ENCODE measurements around the gene AKT3. TPM values are rescaled to one million over a fixed set of nuclear protein-coding genes. Genes with fewer than 3 reads are reported as not detected.

Gene AKT3
- total RNA-seq, 2 experiments from 2014 or later: 33.3 to 34.7 TPM

- no peaks in the 10 kb centered on the region for H3K27me3 Mint-ChIP-seq
- H3K4me1 Mint-ChIP-seq (ENCODE audit: low read depth): no peaks in the 10 kb centered on the region
- H3K4me3 Mint-ChIP-seq: no peak overlapping the region
- ChIA-PET POLR2A (no interaction called here), CTCF (no interaction called here)
- peaks cover 5% of the 10 kb centered on the region for H3K9me3 Mint-ChIP-seq
- intact Hi-C loops (cut with micrococcal nuclease): no loop called here
- no peak overlapping the region for H3K27ac Mint-ChIP-seq
- peaks cover 17% of the 10 kb centered on the region for H3K36me3 Mint-ChIP-seq
- no peak for DNase-seq
Observed at GRCh38 chr1:243558576-243558975, 291.5 kb downstream of the AKT3 start.

DNA sequence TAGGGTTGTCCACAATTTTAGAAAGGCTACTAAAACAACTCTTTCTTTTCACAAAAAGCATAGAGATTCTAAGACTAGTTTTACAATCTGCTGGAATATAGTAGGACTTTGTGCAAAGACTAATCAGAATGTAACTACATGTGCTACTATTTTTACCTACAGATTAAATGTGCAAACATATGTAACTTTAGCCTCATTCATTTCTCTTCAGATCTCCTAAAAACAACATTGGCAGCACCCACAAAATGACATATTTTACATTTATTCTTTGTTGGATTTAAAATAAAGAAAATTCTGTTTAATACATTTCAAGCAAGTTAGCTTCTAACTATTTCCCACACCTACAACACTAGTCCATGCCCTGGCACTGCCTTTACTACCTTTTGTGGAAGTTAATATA is 292.2 kb downstream of the AKT3 start:
- POLR2A ChIA-PET: no interaction called here
- Mint-ChIP-seq H3K36me3 (peaks cover 16% of the 10 kb centered on the region), H3K4me1 (ENCODE audit: low read depth) (no peaks in the 10 kb centered on the region), H3K4me3 (no peak overlapping the region), H3K9me3 (peaks cover 5% of the 10 kb centered on the region), H3K27ac (no peak overlapping the region), H3K27me3 (no peaks in the 10 kb centered on the region)
- CTCF ChIA-PET: no interaction called here
- DNase-seq: no peak
- intact Hi-C loops (cut with micrococcal nuclease): no loop called here

DNA sequence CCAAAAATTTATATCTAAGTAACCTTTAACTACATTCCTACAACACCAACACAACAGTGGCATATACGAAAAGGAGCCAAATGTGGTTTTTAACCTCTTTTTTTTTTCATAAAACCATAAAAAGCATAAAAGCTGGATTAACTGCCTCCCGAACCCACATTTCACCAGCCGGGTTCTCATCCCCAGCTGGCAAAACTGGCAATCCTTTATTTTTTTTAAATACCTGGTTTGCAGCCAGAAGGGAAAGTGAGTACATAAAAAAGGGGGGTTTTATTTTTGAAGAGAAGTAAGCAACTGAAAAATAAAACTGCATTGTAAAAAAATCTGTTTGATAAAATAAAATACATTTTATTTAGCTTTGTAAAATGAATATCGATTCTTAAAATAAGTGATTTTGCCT is 295.4 kb downstream of the AKT3 start:
- Mint-ChIP-seq H3K27ac (no peak overlapping the region), H3K27me3 (no peaks in the 10 kb centered on the region), H3K36me3 (peaks cover 13% of the 10 kb centered on the region), H3K4me1 (ENCODE audit: low read depth) (no peaks in the 10 kb centered on the region), H3K4me3 (no peak overlapping the region), H3K9me3 (no peaks in the 10 kb centered on the region)
- ChIA-PET POLR2A (no interaction called here), CTCF (no interaction called here)
- intact Hi-C loops (cut with micrococcal nuclease): no loop called here
- DNase-seq: no peak

DNA sequence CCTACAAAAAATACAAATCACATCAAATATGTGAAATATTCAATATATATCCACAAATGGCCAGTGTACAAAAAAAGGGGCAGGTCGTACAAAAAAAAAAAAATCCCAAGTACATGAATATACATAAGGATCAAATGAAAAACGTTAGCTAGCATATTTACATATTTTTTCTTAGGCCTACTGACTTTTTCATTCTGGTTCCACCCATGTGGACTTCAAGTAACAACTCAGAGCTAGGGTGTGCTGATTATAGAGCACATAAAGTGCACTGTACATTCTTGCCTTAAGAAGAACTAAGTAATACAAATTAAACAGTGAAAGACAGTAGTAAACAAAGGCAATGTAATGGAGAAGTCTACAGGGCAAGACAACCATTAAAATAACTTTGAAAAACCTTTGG is 297.0 kb downstream of the AKT3 start:
- no peaks in the 10 kb centered on the region for H3K27me3 Mint-ChIP-seq
- H3K27ac Mint-ChIP-seq: no peak overlapping the region
- DNase-seq: no peak
- POLR2A ChIA-PET: interaction anchor here (0.6 kb wide), 1 partner anchor 9 kb away, joined by 3 read pairs; no protein-coding TSS in a partner anchor
- intact Hi-C loops (cut with micrococcal nuclease): no loop called here
- H3K4me3 Mint-ChIP-seq: no peak overlapping the region
- no peaks in the 10 kb centered on the region for H3K9me3 Mint-ChIP-seq
- CTCF ChIA-PET: no interaction called here
- peaks cover 19% of the 10 kb centered on the region for H3K36me3 Mint-ChIP-seq
- no peaks in the 10 kb centered on the region for H3K4me1 Mint-ChIP-seq (ENCODE audit: low read depth)

GRCh38 chr1:243550276-243550675 is 299.8 kb downstream of the AKT3 start:
- ChIA-PET POLR2A (no interaction called here), CTCF (interaction anchor here (1.1 kb wide), 1 partner anchor 48 kb away, joined by 3 read pairs; no protein-coding TSS in a partner anchor)
- intact Hi-C loops (cut with micrococcal nuclease): no loop called here
- Mint-ChIP-seq H3K36me3 (peaks cover 29% of the 10 kb centered on the region), H3K27me3 (no peaks in the 10 kb centered on the region), H3K4me3 (no peak overlapping the region), H3K27ac (no peak overlapping the region), H3K4me1 (ENCODE audit: low read depth) (no peaks in the 10 kb centered on the region), H3K9me3 (no peaks in the 10 kb centered on the region)
- no peak for DNase-seq

GRCh38 chr1:243549791-243550190 is 300.3 kb downstream of the AKT3 start:
- POLR2A ChIA-PET: no interaction called here
- no peak for DNase-seq
- no peaks in the 10 kb centered on the region for H3K4me1 Mint-ChIP-seq (ENCODE audit: low read depth)
- H3K27ac Mint-ChIP-seq: no peak overlapping the region
- peaks cover 29% of the 10 kb centered on the region for H3K36me3 Mint-ChIP-seq
- no peaks in the 10 kb centered on the region for H3K27me3 Mint-ChIP-seq
- CTCF ChIA-PET: interaction anchor here (1.1 kb wide), 1 partner anchor 48 kb away, joined by 3 read pairs; no protein-coding TSS in a partner anchor
- intact Hi-C loops (cut with micrococcal nuclease): no loop called here
- no peak overlapping the region for H3K4me3 Mint-ChIP-seq
- H3K9me3 Mint-ChIP-seq: no peaks in the 10 kb centered on the region

DNA sequence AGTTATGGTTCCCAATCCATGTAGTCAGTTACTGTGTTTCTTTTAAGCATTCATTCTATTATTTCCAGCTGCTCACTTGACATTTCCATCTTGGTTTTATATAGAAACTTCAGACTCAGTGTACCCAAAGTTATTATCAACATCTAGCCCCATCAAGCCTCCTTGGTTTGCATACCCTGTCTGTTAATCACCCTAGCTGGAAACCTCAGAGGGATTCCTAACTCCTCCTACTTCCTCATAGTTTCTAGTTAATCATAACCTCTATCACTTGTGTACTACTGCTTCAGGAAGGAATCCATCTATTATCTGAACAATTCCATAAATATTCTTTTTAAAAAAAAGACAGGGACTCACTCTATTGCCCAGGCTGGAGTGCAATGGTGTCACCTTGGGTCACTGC is 300.9 kb downstream of the AKT3 start:
- H3K27ac Mint-ChIP-seq: no peak overlapping the region
- DNase-seq: no peak
- ChIA-PET CTCF (interaction anchor here (0.9 to 1.1 kb wide), 2 partner anchors 47 to 205 kb away, joined by 3 read pairs; no protein-coding TSS in a partner anchor), POLR2A (no interaction called here)
- intact Hi-C loops (cut with micrococcal nuclease): no loop called here
- H3K36me3 Mint-ChIP-seq: peaks cover 30% of the 10 kb centered on the region
- no peaks in the 10 kb centered on the region for H3K27me3 Mint-ChIP-seq
- H3K9me3 Mint-ChIP-seq: no peaks in the 10 kb centered on the region
- H3K4me3 Mint-ChIP-seq: no peak overlapping the region
- no peaks in the 10 kb centered on the region for H3K4me1 Mint-ChIP-seq (ENCODE audit: low read depth)

DNA sequence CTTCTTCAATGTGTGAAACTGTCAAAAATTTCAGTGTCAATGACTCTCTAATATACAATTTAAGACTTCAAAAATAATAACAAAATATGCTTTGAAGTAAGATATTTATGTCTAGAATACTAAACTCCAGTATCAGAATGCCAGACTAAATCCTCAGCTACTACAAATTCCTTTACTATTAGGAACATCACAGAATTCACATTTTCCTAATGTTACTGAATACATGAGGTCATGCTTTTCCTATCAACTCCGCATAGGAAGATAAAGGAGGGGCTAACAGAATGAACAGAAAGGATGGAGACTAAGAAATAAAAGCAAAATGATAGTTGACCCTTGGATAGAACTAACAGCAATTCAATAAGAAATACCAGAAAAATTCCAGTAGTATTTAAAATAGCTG is 301.5 kb downstream of the AKT3 start:
- H3K36me3 Mint-ChIP-seq: peaks cover 36% of the 10 kb centered on the region
- H3K4me1 Mint-ChIP-seq (ENCODE audit: low read depth): no peaks in the 10 kb centered on the region
- intact Hi-C loops (cut with micrococcal nuclease): no loop called here
- POLR2A ChIA-PET: no interaction called here
- CTCF ChIA-PET: interaction anchor here (0.9 kb wide), 1 partner anchor 205 kb away, joined by 3 read pairs; no protein-coding TSS in a partner anchor
- no peak overlapping the region for H3K27ac Mint-ChIP-seq
- no peaks in the 10 kb centered on the region for H3K27me3 Mint-ChIP-seq
- DNase-seq: no peak
- no peaks in the 10 kb centered on the region for H3K9me3 Mint-ChIP-seq
- H3K4me3 Mint-ChIP-seq: no peak overlapping the region

DNA sequence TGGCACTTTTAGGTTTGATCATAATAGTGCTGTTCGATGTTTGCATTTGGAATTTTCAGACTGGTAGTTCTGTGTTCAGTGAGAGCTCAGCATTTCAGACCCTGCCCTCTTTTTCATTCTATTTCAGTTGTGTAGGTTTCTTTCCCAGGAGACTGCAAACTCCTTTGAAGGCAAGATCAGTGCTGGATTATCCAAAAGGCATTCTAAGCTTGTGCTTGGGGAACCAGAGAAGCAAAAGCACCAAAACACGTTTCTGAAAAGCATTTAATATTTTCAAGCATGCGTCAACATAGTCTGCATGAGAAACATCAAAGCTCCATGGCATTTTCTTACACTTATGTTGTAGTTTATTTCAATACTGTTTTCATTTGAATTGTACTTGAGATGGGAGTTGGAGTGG is 302.2 kb downstream of the AKT3 start:
- DNase-seq: no peak
- Mint-ChIP-seq H3K27ac (no peak overlapping the region), H3K36me3 (peaks cover 40% of the 10 kb centered on the region), H3K9me3 (no peaks in the 10 kb centered on the region), H3K27me3 (no peaks in the 10 kb centered on the region), H3K4me3 (no peak overlapping the region), H3K4me1 (ENCODE audit: low read depth) (no peaks in the 10 kb centered on the region)
- ChIA-PET CTCF (no interaction called here), POLR2A (interaction anchor here (0.6 kb wide), 1 partner anchor 202 kb away, joined by 4 read pairs; no protein-coding TSS in a partner anchor)
- intact Hi-C loops (cut with micrococcal nuclease): no loop called here

- Mint-ChIP-seq H3K27ac (no peak overlapping the region), H3K4me1 (ENCODE audit: low read depth) (no peaks in the 10 kb centered on the region), H3K4me3 (no peak overlapping the region), H3K9me3 (no peaks in the 10 kb centered on the region), H3K36me3 (peaks cover 38% of the 10 kb centered on the region), H3K27me3 (no peaks in the 10 kb centered on the region)
- intact Hi-C loops (cut with micrococcal nuclease): no loop called here
- ChIA-PET POLR2A (no interaction called here), CTCF (no interaction called here)
- DNase-seq: no peak
Observed at GRCh38 chr1:243546457-243546856, 303.6 kb downstream of the AKT3 start.

- H3K9me3 Mint-ChIP-seq: no peaks in the 10 kb centered on the region
- H3K4me3 Mint-ChIP-seq: no peak overlapping the region
- no peaks in the 10 kb centered on the region for H3K4me1 Mint-ChIP-seq (ENCODE audit: low read depth)
- H3K36me3 Mint-ChIP-seq: peaks cover 27% of the 10 kb centered on the region
- no peak overlapping the region for H3K27ac Mint-ChIP-seq
- DNase-seq: no peak
- ChIA-PET CTCF (no interaction called here), POLR2A (no interaction called here)
- H3K27me3 Mint-ChIP-seq: no peaks in the 10 kb centered on the region
- intact Hi-C loops (cut with micrococcal nuclease): no loop called here
Observed at GRCh38 chr1:243543501-243543900, 306.5 kb downstream of the AKT3 start.

GRCh38 chr1:243542739-243543415 is 307.2 kb downstream of the AKT3 start:
- Mint-ChIP-seq H3K27ac (no peak overlapping the region), H3K4me3 (no peak overlapping the region), H3K9me3 (no peaks in the 10 kb centered on the region), H3K36me3 (peaks cover 26% of the 10 kb centered on the region), H3K27me3 (no peaks in the 10 kb centered on the region), H3K4me1 (ENCODE audit: low read depth) (no peaks in the 10 kb centered on the region)
- no peak for DNase-seq
- ChIA-PET POLR2A (no interaction called here), CTCF (no interaction called here)
- intact Hi-C loops (cut with micrococcal nuclease): no loop called here

DNA sequence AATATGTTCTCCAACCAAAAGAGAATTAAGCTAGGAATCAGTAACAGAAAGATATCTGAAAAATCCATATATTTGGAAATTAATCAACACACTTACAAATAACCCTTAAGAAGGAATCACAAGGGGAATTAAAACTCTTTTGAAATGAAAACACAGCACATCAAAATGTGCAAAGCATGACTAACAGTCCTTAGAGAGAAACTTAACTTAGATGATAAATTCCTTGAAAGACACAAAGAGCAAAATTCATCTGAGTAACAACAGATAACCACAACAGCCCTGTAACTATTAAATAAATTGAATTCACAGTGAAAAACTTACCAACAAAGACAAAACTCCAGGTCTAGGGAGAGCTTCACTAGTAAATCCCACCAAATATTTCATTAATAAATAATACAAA is 310.4 kb downstream of the AKT3 start:
- no peaks in the 10 kb centered on the region for H3K27me3 Mint-ChIP-seq
- ChIA-PET CTCF (no interaction called here), POLR2A (no interaction called here)
- peaks cover 25% of the 10 kb centered on the region for H3K36me3 Mint-ChIP-seq
- intact Hi-C loops (cut with micrococcal nuclease): no loop called here
- DNase-seq: no peak
- no peak overlapping the region for H3K4me3 Mint-ChIP-seq
- H3K27ac Mint-ChIP-seq: no peak overlapping the region
- no peaks in the 10 kb centered on the region for H3K4me1 Mint-ChIP-seq (ENCODE audit: low read depth)
- no peaks in the 10 kb centered on the region for H3K9me3 Mint-ChIP-seq
